AG08395 (cell line): ENCODE data around the gene PPM1M.
"Not testable (repeated sequence)": the region's sequence is repeated elsewhere in the genome, so short reads cannot be mapped to it uniquely, and the experiment has no call there.

Experiments used
- DNase-seq: peaks from one replicate; pipeline ENCODE4 v3.0.0; 2012; ENCODE audit warnings: mixed read lengths, low spot score

Gene PPM1M

GRCh38 chr3:52246728-52247408 is 1.3 kb downstream of the PPM1M start:
- DNase-seq, result no peak

- no peak for DNase-seq
These were observed 2.0 kb downstream of the PPM1M start for GRCh38 chr3:52247409-52248164.

GRCh38 chr3:52248165-52248541 is 2.6 kb downstream of the PPM1M start:
- DNase-seq, result no peak

- no peak for DNase-seq
These were observed 3.4 kb downstream of the PPM1M start for GRCh38 chr3:52248816-52249547.

- DNase-seq, result no peak
These were observed 4.1 kb downstream of the PPM1M start for GRCh38 chr3:52249683-52250082.

GRCh38 chr3:52250122-52250521 is 4.6 kb downstream of the PPM1M start:
- no peak for DNase-seq

GRCh38 chr3:52253314-52254304 is 8.1 kb downstream of the PPM1M start:
- no peak for DNase-seq

GRCh38 chr3:52254608-52255007 is 9.0 kb downstream of the PPM1M start:
- no peak for DNase-seq

GRCh38 chr3:52256159-52256558 is 10.6 kb downstream of the PPM1M start:
- no peak for DNase-seq

GRCh38 chr3:52256622-52257021 is 11.1 kb downstream of the PPM1M start:
- DNase-seq, result no peak

GRCh38 chr3:52257911-52258310 is 12.4 kb downstream of the PPM1M start:
- no peak for DNase-seq

- no peak for DNase-seq
These were observed 13.5 kb downstream of the PPM1M start for GRCh38 chr3:52259035-52259434.

- DNase-seq, result no peak
These were observed 13.9 kb downstream of the PPM1M start for GRCh38 chr3:52259448-52259847.

- no peak for DNase-seq
These were observed 16.9 kb downstream of the PPM1M start for GRCh38 chr3:52262447-52262846.

- DNase-seq, result no peak
These were observed 19.8 kb downstream of the PPM1M start for GRCh38 chr3:52265387-52265786.

- DNase-seq, result no peak
These were observed 22.5 kb downstream of the PPM1M start for GRCh38 chr3:52268036-52268435.

- DNase-seq, result no peak
These were observed 24.2 kb downstream of the PPM1M start for GRCh38 chr3:52269776-52270175.

GRCh38 chr3:52270252-52270754 is 24.7 kb downstream of the PPM1M start:
- peak; percentile 35 for DNase-seq

GRCh38 chr3:52272172-52272571 is 26.6 kb downstream of the PPM1M start:
- DNase-seq, result not testable (repeated sequence)

GRCh38 chr3:52272831-52273230 is 27.3 kb downstream of the PPM1M start:
- no peak for DNase-seq

- DNase-seq, result not testable (repeated sequence)
These were observed 29.2 kb downstream of the PPM1M start for GRCh38 chr3:52274781-52275180.
